HepG2 (cell line): ENCODE results near the gene SERPINF2. TPM values are rescaled to one million over a fixed set of nuclear protein-coding genes. Genes with fewer than 3 reads are reported as not detected.

Source experiments
- EP300 ChIP-seq, 3 experiments: sonication (generic) in 1 of 3; formaldehyde crosslinking in 1 of 3; IDR thresholded peaks; 2 replicates each; pipeline versions ENCODE4 v1.5.1 to v1.6.1; 2011 to 2020; ENCODE audit warnings: low read depth in 2 of 3, low read length in 2 of 3, borderline replicate concordance in 1 of 3, improper control_type of control experiment in 1 of 3, mild to moderate bottlenecking in 1 of 3, missing genetic modification reagents in 1 of 3, moderate library complexity in 1 of 3
- NFE2 ChIP-seq: sonication (generic); formaldehyde crosslinking; IDR thresholded peaks from 2 replicates; pipeline ENCODE4 v1.4.0; 2020; ENCODE audit warnings: missing genetic modification reagents
- NR2C2 ChIP-seq: sonication (generic); formaldehyde crosslinking; IDR thresholded peaks from 2 replicates; pipeline ENCODE4 v1.4.0; 2020; ENCODE audit warnings: missing genetic modification reagents, mild to moderate bottlenecking, moderate library complexity, borderline replicate concordance
- POLR2G ChIP-seq: fragments of 200-400 bp; formaldehyde crosslinking; IDR thresholded peaks from 2 replicates; pipeline ENCODE4 v1.6.1; 2018; ENCODE audit warnings: mild to moderate bottlenecking, low read depth, low read length, moderate library complexity
- ZNF121 ChIP-seq: sonication (generic); formaldehyde crosslinking; IDR thresholded peaks from 2 replicates; pipeline ENCODE4 v1.5.0; 2020; ENCODE audit warnings: mild to moderate bottlenecking, missing genetic modification reagents
- ZNF3 ChIP-seq: IDR thresholded peaks from 2 replicates; pipeline ENCODE4 v1.7.0; 2017; ENCODE audit warnings: inconsistent platforms
- ZNF441 ChIP-seq: sonication (generic); formaldehyde crosslinking; IDR thresholded peaks from 2 replicates; pipeline ENCODE4 v1.7.0; 2021; ENCODE audit warnings: missing genetic modification reagents, borderline replicate concordance
- ZNF547 ChIP-seq: sonication (generic); formaldehyde crosslinking; IDR thresholded peaks from 2 replicates; pipeline ENCODE4 v1.5.1; 2020; ENCODE audit warnings: mild to moderate bottlenecking, missing genetic modification reagents
- ZNF841 ChIP-seq: sonication (generic); formaldehyde crosslinking; IDR thresholded peaks from 2 replicates; pipeline ENCODE4 v1.8.1; 2023; ENCODE audit warnings: missing genetic modification reagents, borderline replicate concordance
- polyA plus RNA-seq, 8 experiments: library from polyadenylated mRNA; depleted of rRNA in 3 of 8; stranded (reverse) in 7 of 8; unstranded in 1 of 8; fragments of >200 nt; fragmentation: Illumina TruSeq in 4 of 8; extraction: Trizol in 4 of 8; gene quantifications; 2 replicates each; pipeline versions ENCODE4 v1.2.1 to v1.2.3, GENCODE V29; 2011 to 2016; ENCODE audit warnings: low read depth in 4 of 8, missing spikeins in 1 of 8, mixed read lengths in 1 of 8; ENCODE audit not compliant: insufficient read depth in 1 of 8
- total RNA-seq, 5 experiments: library from RNA; depleted of rRNA; stranded (reverse); fragments of >200 nt; fragmentation: Illumina TruSeq; extraction: Trizol; gene quantifications; 2 replicates each; pipeline ENCODE4 v1.2.3, GENCODE V29; 2016; ENCODE audit warnings: low read depth in 1 of 5
- TF ChIP-seq, protein P1 (sequence below): IDR thresholded peaks from 2 replicates; pipeline ENCODE4 v1.6.1; 2012; ENCODE audit warnings: inconsistent platforms
- TF ChIP-seq, protein P2 (sequence below): sonication (generic); formaldehyde crosslinking; IDR thresholded peaks from 2 replicates; pipeline ENCODE4 v1.5.0; 2020; ENCODE audit warnings: mild to moderate bottlenecking, missing genetic modification reagents, borderline replicate concordance
- TF ChIP-seq, protein P3 (sequence below): sonication (generic); formaldehyde crosslinking; IDR thresholded peaks from 2 replicates; pipeline ENCODE4 v1.8.0; 2022; ENCODE audit warnings: mild to moderate bottlenecking, missing genetic modification reagents
- TF ChIP-seq, protein P4 (sequence below): sonication (generic); formaldehyde crosslinking; IDR thresholded peaks from 2 replicates; pipeline ENCODE4 v1.4.0; 2020; ENCODE audit warnings: missing genetic modification reagents
- TF ChIP-seq, protein P5 (sequence below): IDR thresholded peaks from 2 replicates; pipeline ENCODE4 v1.6.1; 2016

SERPINF2 gene
- total and polyA plus RNA-seq, 2 of the 13 experiments (the other 11 are each of a cell fraction or from before 2014, with no cell fraction given): 309 to 548 TPM

DNA sequence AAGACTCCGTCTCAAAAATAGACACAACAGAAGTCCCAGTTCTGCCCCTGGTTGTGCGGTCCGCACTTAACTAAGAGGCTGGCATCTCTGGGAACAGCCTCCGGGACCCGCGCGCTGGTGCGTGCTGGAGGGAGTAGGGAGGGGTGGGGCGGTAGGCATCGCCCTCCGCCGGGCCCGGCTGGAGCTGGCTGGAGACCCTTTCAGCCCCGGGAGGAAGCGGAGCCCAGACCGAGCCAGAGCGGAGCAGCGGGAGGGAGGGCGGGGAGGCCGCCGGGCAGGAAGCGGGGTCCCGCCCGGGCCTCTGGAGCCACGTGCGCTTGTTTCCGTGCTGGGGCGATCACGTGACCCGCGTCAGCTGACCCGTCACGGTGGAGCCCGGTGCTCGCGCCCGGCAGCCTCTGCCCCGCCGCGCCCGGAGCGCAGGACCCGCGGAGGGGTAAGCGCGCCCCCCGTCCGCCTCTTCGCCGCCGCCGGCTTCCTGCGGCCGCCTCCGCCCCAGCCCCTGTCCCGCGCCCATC is 18.3 kb upstream of the SERPINF2 start, which contains the start of gene WDR81 (continued):
- TF ChIP-seq ZNF547 (CRISPR knock-in tag) (peak; percentile 10; the same call in 1 of the 2 replicates), EP300 (IDR thresholded peaks at IDR 0.05; ENCODE audit: low read depth in 2 of 2, low read length in 2 of 2) (peak in 1 of 2 experiments; percentile 38; a peak in 1 of 4 replicates), EP300 (CRISPR knock-in tag; IDR thresholded peaks at IDR 0.05; ENCODE audit: borderline replicate concordance) (no peak; the same call in 1 of the 2 replicates), NR2C2 (peak; percentile 60; the same call in 1 of the 2 replicates), ZNF441 (peak; percentile 36; the same call in 1 of the 2 replicates), NFE2 (no peak), ZNF841 (no peak), ZNF121 (CRISPR knock-in tag) (peak; percentile 71), ZNF3 (CRISPR knock-in tag) (no peak), POLR2G (peak; percentile 39; the same call in 1 of the 2 replicates)
- TF ChIP-seq, protein P1, sequence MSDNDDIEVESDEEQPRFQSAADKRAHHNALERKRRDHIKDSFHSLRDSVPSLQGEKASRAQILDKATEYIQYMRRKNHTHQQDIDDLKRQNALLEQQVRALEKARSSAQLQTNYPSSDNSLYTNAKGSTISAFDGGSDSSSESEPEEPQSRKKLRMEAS: peak; percentile 97
- TF ChIP-seq, protein P2, sequence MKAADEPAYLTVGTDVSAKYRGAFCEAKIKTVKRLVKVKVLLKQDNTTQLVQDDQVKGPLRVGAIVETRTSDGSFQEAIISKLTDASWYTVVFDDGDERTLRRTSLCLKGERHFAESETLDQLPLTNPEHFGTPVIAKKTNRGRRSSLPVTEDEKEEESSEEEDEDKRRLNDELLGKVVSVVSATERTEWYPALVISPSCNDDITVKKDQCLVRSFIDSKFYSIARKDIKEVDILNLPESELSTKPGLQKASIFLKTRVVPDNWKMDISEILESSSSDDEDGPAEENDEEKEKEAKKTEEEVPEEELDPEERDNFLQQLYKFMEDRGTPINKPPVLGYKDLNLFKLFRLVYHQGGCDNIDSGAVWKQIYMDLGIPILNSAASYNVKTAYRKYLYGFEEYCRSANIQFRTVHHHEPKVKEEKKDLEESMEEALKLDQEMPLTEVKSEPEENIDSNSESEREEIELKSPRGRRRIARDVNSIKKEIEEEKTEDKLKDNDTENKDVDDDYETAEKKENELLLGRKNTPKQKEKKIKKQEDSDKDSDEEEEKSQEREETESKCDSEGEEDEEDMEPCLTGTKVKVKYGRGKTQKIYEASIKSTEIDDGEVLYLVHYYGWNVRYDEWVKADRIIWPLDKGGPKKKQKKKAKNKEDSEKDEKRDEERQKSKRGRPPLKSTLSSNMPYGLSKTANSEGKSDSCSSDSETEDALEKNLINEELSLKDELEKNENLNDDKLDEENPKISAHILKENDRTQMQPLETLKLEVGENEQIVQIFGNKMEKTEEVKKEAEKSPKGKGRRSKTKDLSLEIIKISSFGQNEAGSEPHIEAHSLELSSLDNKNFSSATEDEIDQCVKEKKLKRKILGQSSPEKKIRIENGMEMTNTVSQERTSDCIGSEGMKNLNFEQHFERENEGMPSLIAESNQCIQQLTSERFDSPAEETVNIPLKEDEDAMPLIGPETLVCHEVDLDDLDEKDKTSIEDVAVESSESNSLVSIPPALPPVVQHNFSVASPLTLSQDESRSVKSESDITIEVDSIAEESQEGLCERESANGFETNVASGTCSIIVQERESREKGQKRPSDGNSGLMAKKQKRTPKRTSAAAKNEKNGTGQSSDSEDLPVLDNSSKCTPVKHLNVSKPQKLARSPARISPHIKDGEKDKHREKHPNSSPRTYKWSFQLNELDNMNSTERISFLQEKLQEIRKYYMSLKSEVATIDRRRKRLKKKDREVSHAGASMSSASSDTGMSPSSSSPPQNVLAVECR (CRISPR knock-in tag): peak; percentile 98
- TF ChIP-seq, protein P3, sequence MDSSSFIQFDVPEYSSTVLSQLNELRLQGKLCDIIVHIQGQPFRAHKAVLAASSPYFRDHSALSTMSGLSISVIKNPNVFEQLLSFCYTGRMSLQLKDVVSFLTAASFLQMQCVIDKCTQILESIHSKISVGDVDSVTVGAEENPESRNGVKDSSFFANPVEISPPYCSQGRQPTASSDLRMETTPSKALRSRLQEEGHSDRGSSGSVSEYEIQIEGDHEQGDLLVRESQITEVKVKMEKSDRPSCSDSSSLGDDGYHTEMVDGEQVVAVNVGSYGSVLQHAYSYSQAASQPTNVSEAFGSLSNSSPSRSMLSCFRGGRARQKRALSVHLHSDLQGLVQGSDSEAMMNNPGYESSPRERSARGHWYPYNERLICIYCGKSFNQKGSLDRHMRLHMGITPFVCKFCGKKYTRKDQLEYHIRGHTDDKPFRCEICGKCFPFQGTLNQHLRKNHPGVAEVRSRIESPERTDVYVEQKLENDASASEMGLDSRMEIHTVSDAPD (CRISPR knock-in tag): no peak
- TF ChIP-seq, protein P4, sequence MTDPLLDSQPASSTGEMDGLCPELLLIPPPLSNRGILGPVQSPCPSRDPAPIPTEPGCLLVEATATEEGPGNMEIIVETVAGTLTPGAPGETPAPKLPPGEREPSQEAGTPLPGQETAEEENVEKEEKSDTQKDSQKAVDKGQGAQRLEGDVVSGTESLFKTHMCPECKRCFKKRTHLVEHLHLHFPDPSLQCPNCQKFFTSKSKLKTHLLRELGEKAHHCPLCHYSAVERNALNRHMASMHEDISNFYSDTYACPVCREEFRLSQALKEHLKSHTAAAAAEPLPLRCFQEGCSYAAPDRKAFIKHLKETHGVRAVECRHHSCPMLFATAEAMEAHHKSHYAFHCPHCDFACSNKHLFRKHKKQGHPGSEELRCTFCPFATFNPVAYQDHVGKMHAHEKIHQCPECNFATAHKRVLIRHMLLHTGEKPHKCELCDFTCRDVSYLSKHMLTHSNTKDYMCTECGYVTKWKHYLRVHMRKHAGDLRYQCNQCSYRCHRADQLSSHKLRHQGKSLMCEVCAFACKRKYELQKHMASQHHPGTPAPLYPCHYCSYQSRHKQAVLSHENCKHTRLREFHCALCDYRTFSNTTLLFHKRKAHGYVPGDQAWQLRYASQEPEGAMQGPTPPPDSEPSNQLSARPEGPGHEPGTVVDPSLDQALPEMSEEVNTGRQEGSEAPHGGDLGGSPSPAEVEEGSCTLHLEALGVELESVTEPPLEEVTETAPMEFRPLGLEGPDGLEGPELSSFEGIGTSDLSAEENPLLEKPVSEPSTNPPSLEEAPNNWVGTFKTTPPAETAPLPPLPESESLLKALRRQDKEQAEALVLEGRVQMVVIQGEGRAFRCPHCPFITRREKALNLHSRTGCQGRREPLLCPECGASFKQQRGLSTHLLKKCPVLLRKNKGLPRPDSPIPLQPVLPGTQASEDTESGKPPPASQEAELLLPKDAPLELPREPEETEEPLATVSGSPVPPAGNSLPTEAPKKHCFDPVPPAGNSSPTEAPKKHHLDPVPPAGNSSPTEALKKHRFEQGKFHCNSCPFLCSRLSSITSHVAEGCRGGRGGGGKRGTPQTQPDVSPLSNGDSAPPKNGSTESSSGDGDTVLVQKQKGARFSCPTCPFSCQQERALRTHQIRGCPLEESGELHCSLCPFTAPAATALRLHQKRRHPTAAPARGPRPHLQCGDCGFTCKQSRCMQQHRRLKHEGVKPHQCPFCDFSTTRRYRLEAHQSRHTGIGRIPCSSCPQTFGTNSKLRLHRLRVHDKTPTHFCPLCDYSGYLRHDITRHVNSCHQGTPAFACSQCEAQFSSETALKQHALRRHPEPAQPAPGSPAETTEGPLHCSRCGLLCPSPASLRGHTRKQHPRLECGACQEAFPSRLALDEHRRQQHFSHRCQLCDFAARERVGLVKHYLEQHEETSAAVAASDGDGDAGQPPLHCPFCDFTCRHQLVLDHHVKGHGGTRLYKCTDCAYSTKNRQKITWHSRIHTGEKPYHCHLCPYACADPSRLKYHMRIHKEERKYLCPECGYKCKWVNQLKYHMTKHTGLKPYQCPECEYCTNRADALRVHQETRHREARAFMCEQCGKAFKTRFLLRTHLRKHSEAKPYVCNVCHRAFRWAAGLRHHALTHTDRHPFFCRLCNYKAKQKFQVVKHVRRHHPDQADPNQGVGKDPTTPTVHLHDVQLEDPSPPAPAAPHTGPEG (CRISPR knock-in tag): 0 out of 2 replicates have a peak, but pooled peaks have one; percentile 39
- TF ChIP-seq, protein P5, sequence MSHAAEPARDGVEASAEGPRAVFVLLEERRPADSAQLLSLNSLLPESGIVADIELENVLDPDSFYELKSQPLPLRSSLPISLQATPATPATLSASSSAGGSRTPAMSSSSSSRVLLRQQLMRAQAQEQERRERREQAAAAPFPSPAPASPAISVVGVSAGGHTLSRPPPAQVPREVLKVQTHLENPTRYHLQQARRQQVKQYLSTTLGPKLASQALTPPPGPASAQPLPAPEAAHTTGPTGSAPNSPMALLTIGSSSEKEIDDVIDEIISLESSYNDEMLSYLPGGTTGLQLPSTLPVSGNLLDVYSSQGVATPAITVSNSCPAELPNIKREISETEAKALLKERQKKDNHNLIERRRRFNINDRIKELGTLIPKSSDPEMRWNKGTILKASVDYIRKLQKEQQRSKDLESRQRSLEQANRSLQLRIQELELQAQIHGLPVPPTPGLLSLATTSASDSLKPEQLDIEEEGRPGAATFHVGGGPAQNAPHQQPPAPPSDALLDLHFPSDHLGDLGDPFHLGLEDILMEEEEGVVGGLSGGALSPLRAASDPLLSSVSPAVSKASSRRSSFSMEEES (CRISPR knock-in tag): peak; percentile 92
